ENCODE measurements around the gene LAMP5.

LAMP5 gene

DNA sequence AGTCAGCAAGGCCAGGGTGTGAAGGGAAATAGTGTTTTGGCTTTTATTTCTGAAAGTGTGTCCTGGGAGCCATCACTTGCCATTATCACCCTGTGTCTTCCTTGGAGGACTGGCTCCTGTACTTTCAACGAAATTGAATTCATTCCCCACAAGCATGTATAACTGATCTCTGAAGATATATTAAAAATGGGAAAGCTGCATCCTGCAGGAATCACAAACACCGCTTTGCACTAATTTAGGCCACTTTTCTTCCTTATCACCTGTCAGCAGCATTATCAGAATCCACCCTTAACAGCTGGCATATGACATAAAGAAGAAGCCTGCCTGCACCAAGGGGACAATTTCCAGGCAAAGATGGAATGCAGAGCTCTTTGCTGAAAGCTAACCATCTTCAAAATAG, 56.2 kb downstream of the LAMP5 start:
- Histone ChIP-seq H3K18ac (ENCODE audit: low read length) (no peak overlapping the region), H3K9me3 (replicated peaks in 1 of 2; ENCODE audit: control insufficient read depth in 2 of 2, insufficient read depth in 1 of 2, low read depth in 1 of 2, low read length in 2 of 2) (no peaks in the 10 kb centered on the region), H2BK15ac (ENCODE audit: low read length) (no peak overlapping the region), H3K23ac (ENCODE audit: low read depth, low read length, poor library complexity) (no peak overlapping the region), H2BK120ac (ENCODE audit: low read depth, low read length) (no peak overlapping the region), H3K14ac (ENCODE audit: low read length) (no peak overlapping the region), H2AFZ (ENCODE audit: low read length) (no peak overlapping the region), H3K4me2 (ENCODE audit: insufficient read depth, low read length, poor library complexity, severe bottlenecking) (no peak overlapping the region), H3K9ac (ENCODE audit: low read depth, low read length, poor library complexity) (no peak overlapping the region), H3K27me3 (ENCODE audit: control insufficient read depth in 3 of 3, insufficient read depth in 3 of 3, low read depth in 1 of 3, low read length in 3 of 3) (peaks cover 0 to 34% (median 0%) of the 10 kb centered on the region in 3 experiments), H3K36me3 (replicated peaks in 1 of 2; ENCODE audit: control insufficient read depth in 2 of 2, insufficient read depth in 2 of 2, low read length in 2 of 2) (no peaks in the 10 kb centered on the region), H3K79me1 (ENCODE audit: low read depth, low read length) (no peaks in the 10 kb centered on the region), H4K91ac (ENCODE audit: low read depth, low read length, poor library complexity) (no peak overlapping the region), H2BK5ac (ENCODE audit: low read length) (no peak overlapping the region), H4K8ac (ENCODE audit: low read depth, low read length) (no peak overlapping the region), H3K27ac (replicated peaks; ENCODE audit: low read length) (no peak overlapping the region), H2AK5ac (ENCODE audit: low read depth, low read length) (no peak overlapping the region), H3K4ac (ENCODE audit: low read length) (no peak overlapping the region), H3K4me1 (ENCODE audit: control insufficient read depth in 2 of 2, insufficient read depth in 1 of 2, low read depth in 1 of 2, low read length in 2 of 2) (peaks cover 18 to 21% of the 10 kb centered on the region in 2 donors), H3K4me3 (ENCODE audit: low read length in 2 of 2) (no peak overlapping the region), H2BK12ac (ENCODE audit: low read length) (no peak overlapping the region)
- no peak for DNase-seq (ENCODE audit: low spot score)
- whole genome bisulfite sequencing, 2 donors (ENCODE audit: extremely low coverage in 2 of 2, insufficient read length in 2 of 2, insufficient replicate concordance in 1 of 2): no CpG with 5 or more reads among the region's 2 CpGs

- Histone ChIP-seq H3K4ac (ENCODE audit: low read length) (no peak overlapping the region), H3K4me1 (ENCODE audit: control insufficient read depth in 2 of 2, insufficient read depth in 1 of 2, low read depth in 1 of 2, low read length in 2 of 2) (peaks cover 18 to 28% of the 10 kb centered on the region in 2 donors), H2BK5ac (ENCODE audit: low read length) (no peak overlapping the region), H3K9ac (ENCODE audit: low read depth, low read length, poor library complexity) (no peak overlapping the region), H2AFZ (ENCODE audit: low read length) (no peak overlapping the region), H2BK15ac (ENCODE audit: low read length) (no peak overlapping the region), H3K14ac (ENCODE audit: low read length) (no peak overlapping the region), H3K9me3 (replicated peaks in 1 of 2; ENCODE audit: control insufficient read depth in 2 of 2, insufficient read depth in 1 of 2, low read depth in 1 of 2, low read length in 2 of 2) (no peaks in the 10 kb centered on the region), H2BK12ac (ENCODE audit: low read length) (no peak overlapping the region), H3K27me3 (ENCODE audit: control insufficient read depth in 3 of 3, insufficient read depth in 3 of 3, low read depth in 1 of 3, low read length in 3 of 3) (peaks cover 0 to 44% (median 0%) of the 10 kb centered on the region in 3 experiments), H4K91ac (ENCODE audit: low read depth, low read length, poor library complexity) (no peak overlapping the region), H3K4me3 (ENCODE audit: low read length in 2 of 2) (no peak overlapping the region), H3K4me2 (ENCODE audit: insufficient read depth, low read length, poor library complexity, severe bottlenecking) (no peak overlapping the region), H3K18ac (ENCODE audit: low read length) (no peak overlapping the region), H3K27ac (replicated peaks; ENCODE audit: low read length) (peak overlapping the region; percentile 62), H4K8ac (ENCODE audit: low read depth, low read length) (no peak overlapping the region), H2BK120ac (ENCODE audit: low read depth, low read length) (no peak overlapping the region), H3K36me3 (replicated peaks in 1 of 2; ENCODE audit: control insufficient read depth in 2 of 2, insufficient read depth in 2 of 2, low read length in 2 of 2) (no peaks in the 10 kb centered on the region), H3K23ac (ENCODE audit: low read depth, low read length, poor library complexity) (no peak overlapping the region), H2AK5ac (ENCODE audit: low read depth, low read length) (no peak overlapping the region), H3K79me1 (ENCODE audit: low read depth, low read length) (no peaks in the 10 kb centered on the region)
- DNase-seq (ENCODE audit: low spot score): no peak
- no CpG with 5 or more reads among the region's 3 CpGs for WGBS, 2 donors (ENCODE audit: extremely low coverage in 2 of 2, insufficient read length in 2 of 2, insufficient replicate concordance in 1 of 2)
These were observed 57.4 kb downstream of the LAMP5 start for GRCh38 chr20:9571783-9572182.

- Histone ChIP-seq H2AK5ac (ENCODE audit: low read depth, low read length) (no peak overlapping the region), H2BK12ac (ENCODE audit: low read length) (no peak overlapping the region), H2BK15ac (ENCODE audit: low read length) (no peak overlapping the region), H4K91ac (ENCODE audit: low read depth, low read length, poor library complexity) (no peak overlapping the region), H3K4me1 (ENCODE audit: control insufficient read depth in 2 of 2, insufficient read depth in 1 of 2, low read depth in 1 of 2, low read length in 2 of 2) (peaks cover 18 to 33% of the 10 kb centered on the region in 2 donors), H4K8ac (ENCODE audit: low read depth, low read length) (no peak overlapping the region), H3K36me3 (replicated peaks in 1 of 2; ENCODE audit: control insufficient read depth in 2 of 2, insufficient read depth in 2 of 2, low read length in 2 of 2) (no peaks in the 10 kb centered on the region), H3K27ac (replicated peaks; ENCODE audit: low read length) (peak overlapping the region; percentile 62), H2BK5ac (ENCODE audit: low read length) (no peak overlapping the region), H3K79me1 (ENCODE audit: low read depth, low read length) (no peaks in the 10 kb centered on the region), H3K4ac (ENCODE audit: low read length) (no peak overlapping the region), H2AFZ (ENCODE audit: low read length) (no peak overlapping the region), H3K9me3 (replicated peaks in 1 of 2; ENCODE audit: control insufficient read depth in 2 of 2, insufficient read depth in 1 of 2, low read depth in 1 of 2, low read length in 2 of 2) (no peaks in the 10 kb centered on the region), H3K23ac (ENCODE audit: low read depth, low read length, poor library complexity) (no peak overlapping the region), H3K4me3 (ENCODE audit: low read length in 2 of 2) (no peak overlapping the region), H3K4me2 (ENCODE audit: insufficient read depth, low read length, poor library complexity, severe bottlenecking) (peak overlapping the region; percentile 15), H2BK120ac (ENCODE audit: low read depth, low read length) (no peak overlapping the region), H3K14ac (ENCODE audit: low read length) (no peak overlapping the region), H3K27me3 (ENCODE audit: control insufficient read depth in 3 of 3, insufficient read depth in 3 of 3, low read depth in 1 of 3, low read length in 3 of 3) (peaks cover 0 to 45% (median 0%) of the 10 kb centered on the region in 3 experiments), H3K9ac (ENCODE audit: low read depth, low read length, poor library complexity) (no peak overlapping the region), H3K18ac (ENCODE audit: low read length) (no peak overlapping the region)
- no CpG with 5 or more reads among the region's 2 CpGs for WGBS, 2 donors (ENCODE audit: extremely low coverage in 2 of 2, insufficient read length in 2 of 2, insufficient replicate concordance in 1 of 2)
- peak; percentile 48 for DNase-seq (ENCODE audit: low spot score)
These were observed 58.3 kb downstream of the LAMP5 start for GRCh38 chr20:9572670-9573069.

GRCh38 chr20:9573335-9574151, 59.2 kb downstream of the LAMP5 start:
- Histone ChIP-seq H3K23ac (ENCODE audit: low read depth, low read length, poor library complexity) (no peak overlapping the region), H3K4ac (ENCODE audit: low read length) (no peak overlapping the region), H2AK5ac (ENCODE audit: low read depth, low read length) (no peak overlapping the region), H2BK5ac (ENCODE audit: low read length) (no peak overlapping the region), H3K79me1 (ENCODE audit: low read depth, low read length) (no peaks in the 10 kb centered on the region), H3K36me3 (replicated peaks in 1 of 2; ENCODE audit: control insufficient read depth in 2 of 2, insufficient read depth in 2 of 2, low read length in 2 of 2) (no peaks in the 10 kb centered on the region), H3K27ac (replicated peaks; ENCODE audit: low read length) (peak overlapping the region; percentile 97), H3K4me3 (ENCODE audit: low read length in 2 of 2) (no peak overlapping the region), H3K9me3 (replicated peaks in 1 of 2; ENCODE audit: control insufficient read depth in 2 of 2, insufficient read depth in 1 of 2, low read depth in 1 of 2, low read length in 2 of 2) (no peaks in the 10 kb centered on the region), H2BK120ac (ENCODE audit: low read depth, low read length) (no peak overlapping the region), H2BK15ac (ENCODE audit: low read length) (no peak overlapping the region), H2BK12ac (ENCODE audit: low read length) (peak overlapping the region; percentile 14), H3K14ac (ENCODE audit: low read length) (no peak overlapping the region), H4K91ac (ENCODE audit: low read depth, low read length, poor library complexity) (peak overlapping the region; percentile 88), H3K18ac (ENCODE audit: low read length) (peak overlapping the region; percentile 84), H3K27me3 (ENCODE audit: control insufficient read depth in 3 of 3, insufficient read depth in 3 of 3, low read depth in 1 of 3, low read length in 3 of 3) (peaks cover 0 to 47% (median 0%) of the 10 kb centered on the region in 3 experiments), H3K4me1 (ENCODE audit: control insufficient read depth in 2 of 2, insufficient read depth in 1 of 2, low read depth in 1 of 2, low read length in 2 of 2) (peaks cover 18 to 37% of the 10 kb centered on the region in 2 donors), H2AFZ (ENCODE audit: low read length) (peak overlapping the region; percentile 22), H4K8ac (ENCODE audit: low read depth, low read length) (no peak overlapping the region), H3K9ac (ENCODE audit: low read depth, low read length, poor library complexity) (no peak overlapping the region), H3K4me2 (ENCODE audit: insufficient read depth, low read length, poor library complexity, severe bottlenecking) (peak overlapping the region; percentile 28)
- no CpG with 5 or more reads among the region's 13 CpGs for WGBS, 2 donors (ENCODE audit: extremely low coverage in 2 of 2, insufficient read length in 2 of 2, insufficient replicate concordance in 1 of 2)
- peak; percentile 39 for DNase-seq (ENCODE audit: low spot score)

All from neuronal stem cell (in vitro differentiated cells).